MG63 (cell line): Measurements from ENCODE around the gene MLST8. TPM values are rescaled to one million over a fixed set of nuclear protein-coding genes. Genes with fewer than 3 reads are reported as not detected.

ENCODE experiments used
- total RNA-seq: library from RNA; depleted of rRNA; stranded (reverse); fragments of >200 nt; shearing (Covaris generic); gene quantifications from 2 replicates; pipeline ENCODE4 v1.2.3, GENCODE V29; 2014; ENCODE audit warnings: low replicate concordance; rRNA removed

MLST8 gene
- total RNA-seq, 1 experiment from 2014 or later, result 42.6 TPM

Other genes starting within 250 kb of the MLST8 start
- gene NDUFB10, start 245.9 kb upstream of the MLST8 start, total RNA-seq, result 406 and 819 TPM in 2 replicates
- 8,634 and 16,603 TPM in 2 replicates for gene RPS2, start 240.6 kb upstream of the MLST8 start, total RNA-seq
- gene RNF151, start 238.6 kb upstream of the MLST8 start, total RNA-seq, result not detected in 2 replicates
- 75.4 and 134 TPM in 2 replicates for gene TBL3, start 233.4 kb upstream of the MLST8 start, total RNA-seq
- gene NOXO1, start 224.0 kb upstream of the MLST8 start, total RNA-seq, result not detected in 2 replicates
- 39.9 and 64.5 TPM in 2 replicates for gene GFER, start 221.3 kb upstream of the MLST8 start, total RNA-seq
- 0.07 TPM in 1 of 2 replicates, not detected in the other for gene SYNGR3, start 215.5 kb upstream of the MLST8 start, total RNA-seq
- gene ZNF598, start 195.6 kb upstream of the MLST8 start, total RNA-seq, result 75.0 and 86.5 TPM in 2 replicates
- gene NPW, start 185.7 kb upstream of the MLST8 start, total RNA-seq, result not detected in 2 replicates
- gene NHERF2, start 178.6 kb upstream of the MLST8 start, total RNA-seq, result 15.9 and 19.0 TPM in 2 replicates
- 57.1 and 74.7 TPM in 2 replicates for gene NTHL1, start 157.6 kb upstream of the MLST8 start, total RNA-seq
- gene TSC2, start 157.5 kb upstream of the MLST8 start, total RNA-seq, result 24.1 and 64.4 TPM in 2 replicates
- 60.2 and 106 TPM in 2 replicates for gene PKD1, start 69.6 kb upstream of the MLST8 start, total RNA-seq
- not detected in 2 replicates for gene RAB26, start 56.8 kb upstream of the MLST8 start, total RNA-seq
- gene TRAF7, start 49.7 kb upstream of the MLST8 start, total RNA-seq, result 68.0 and 111 TPM in 2 replicates
- 0.02 and 1.0 TPM in 2 replicates for gene CASKIN1, start 8.8 kb upstream of the MLST8 start, total RNA-seq
- 0.39 and 1.3 TPM in 2 replicates for gene BRICD5, start 5.4 kb downstream of the MLST8 start, total RNA-seq
- gene PGP, start 9.4 kb downstream of the MLST8 start, total RNA-seq, result 31.7 and 43.8 TPM in 2 replicates
- 43.2 and 56.5 TPM in 2 replicates for gene E4F1, start 18.1 kb downstream of the MLST8 start, total RNA-seq
- gene DNASE1L2, start 31.0 kb downstream of the MLST8 start, total RNA-seq, result 0.39 and 2.0 TPM in 2 replicates
- gene ECI1, start 46.1 kb downstream of the MLST8 start, total RNA-seq, result 41.1 and 83.9 TPM in 2 replicates
- gene RNPS1, start 62.7 kb downstream of the MLST8 start, total RNA-seq, result 130 and 133 TPM in 2 replicates
- 1.1 and 5.1 TPM in 2 replicates for gene ABCA3, start 135.3 kb downstream of the MLST8 start, total RNA-seq
- 33.3 and 35.9 TPM in 2 replicates for gene CCNF, start 224.0 kb downstream of the MLST8 start, total RNA-seq